ENCODE data around the gene CD164. TPM values are rescaled to one million over a fixed set of nuclear protein-coding genes. Genes with fewer than 3 reads are reported as not detected.
A peak's percentile ranks its signal among the peaks of the same experiment; 100 is the strongest.

Gene CD164
- total RNA-seq, 1 experiment from 2014 or later: 175 TPM

- H3K9ac ChIP-seq (ENCODE audit: low read length): no peak overlapping the region
- no peak overlapping the region for H2AFZ ChIP-seq (ENCODE audit: low read length)
Measured at GRCh38 chr6:109323241-109323640, 59.0 kb downstream of the CD164 start.

GRCh38 chr6:109322825-109323224 is 59.4 kb downstream of the CD164 start:
- DNase-seq: peak; percentile 48
- Histone ChIP-seq H3K4me2 (ENCODE audit: low read depth, low read length, poor library complexity, severe bottlenecking) (no peak overlapping the region), H2AFZ (ENCODE audit: low read length) (0 out of 2 replicates have a peak overlapping the region, but pooled peaks have one; percentile 65), H3K4me1 (ENCODE audit: low read length) (peaks cover 7% of the 10 kb centered on the region), H3K9me3 (ENCODE audit: low read length) (no peaks in the 10 kb centered on the region), H4K20me1 (ENCODE audit: insufficient read depth, low read depth, low read length) (no peaks in the 10 kb centered on the region), H3K27me3 (ENCODE audit: low read length) (no peaks in the 10 kb centered on the region), H3K27ac (ENCODE audit: low read length) (no peak overlapping the region), H3K9ac (ENCODE audit: low read length) (no peak overlapping the region), H3K79me2 (ENCODE audit: low read length) (no peaks in the 10 kb centered on the region), H3K36me3 (ENCODE audit: insufficient read depth, low read length) (no peaks in the 10 kb centered on the region), H3K9me2 (replicated peaks; ENCODE audit: insufficient read depth, low read length) (no peaks in the 10 kb centered on the region), H3K4me3 (ENCODE audit: low read length) (no peak overlapping the region)

More at GRCh38 chr6:109323241-109323640, 59.0 kb downstream of the CD164 start:
- H3K27ac ChIP-seq (ENCODE audit: low read length): no peak overlapping the region
- no peaks in the 10 kb centered on the region for H3K9me3 ChIP-seq (ENCODE audit: low read length)
- no peaks in the 10 kb centered on the region for H4K20me1 ChIP-seq (ENCODE audit: insufficient read depth, low read depth, low read length)
- no peaks in the 10 kb centered on the region for H3K79me2 ChIP-seq (ENCODE audit: low read length)
- H3K4me1 ChIP-seq (ENCODE audit: low read length): peaks cover 7% of the 10 kb centered on the region
- no peaks in the 10 kb centered on the region for H3K27me3 ChIP-seq (ENCODE audit: low read length)
- DNase-seq: no peak
- no peaks in the 10 kb centered on the region for H3K9me2 ChIP-seq (replicated peaks; ENCODE audit: insufficient read depth, low read length)
- no peaks in the 10 kb centered on the region for H3K36me3 ChIP-seq (ENCODE audit: insufficient read depth, low read length)
- no peak overlapping the region for H3K4me3 ChIP-seq (ENCODE audit: low read length)
- no peak overlapping the region for H3K4me2 ChIP-seq (ENCODE audit: low read depth, low read length, poor library complexity, severe bottlenecking)

- H3K27ac ChIP-seq (ENCODE audit: low read length): no peak overlapping the region
- no peaks in the 10 kb centered on the region for H4K20me1 ChIP-seq (ENCODE audit: insufficient read depth, low read depth, low read length)
- peaks cover 7% of the 10 kb centered on the region for H3K4me1 ChIP-seq (ENCODE audit: low read length)
- no peak overlapping the region for H3K9ac ChIP-seq (ENCODE audit: low read length)
- H3K27me3 ChIP-seq (ENCODE audit: low read length): no peaks in the 10 kb centered on the region
- no peak overlapping the region for H2AFZ ChIP-seq (ENCODE audit: low read length)
- no peaks in the 10 kb centered on the region for H3K79me2 ChIP-seq (ENCODE audit: low read length)
- H3K9me2 ChIP-seq (replicated peaks; ENCODE audit: insufficient read depth, low read length): no peaks in the 10 kb centered on the region
- no peak for DNase-seq
- H3K4me2 ChIP-seq (ENCODE audit: low read depth, low read length, poor library complexity, severe bottlenecking): no peak overlapping the region
- H3K36me3 ChIP-seq (ENCODE audit: insufficient read depth, low read length): no peaks in the 10 kb centered on the region
- H3K9me3 ChIP-seq (ENCODE audit: low read length): no peaks in the 10 kb centered on the region
- no peak overlapping the region for H3K4me3 ChIP-seq (ENCODE audit: low read length)
Measured at GRCh38 chr6:109321752-109322151, 60.5 kb downstream of the CD164 start.

- no peak overlapping the region for H3K4me2 ChIP-seq (ENCODE audit: low read depth, low read length, poor library complexity, severe bottlenecking)
- peaks cover 7% of the 10 kb centered on the region for H3K4me1 ChIP-seq (ENCODE audit: low read length)
- no peaks in the 10 kb centered on the region for H3K9me3 ChIP-seq (ENCODE audit: low read length)
- H3K36me3 ChIP-seq (ENCODE audit: insufficient read depth, low read length): no peaks in the 10 kb centered on the region
- H3K27me3 ChIP-seq (ENCODE audit: low read length): no peaks in the 10 kb centered on the region
- H3K79me2 ChIP-seq (ENCODE audit: low read length): no peaks in the 10 kb centered on the region
- H3K9ac ChIP-seq (ENCODE audit: low read length): no peak overlapping the region
- H3K9me2 ChIP-seq (replicated peaks; ENCODE audit: insufficient read depth, low read length): no peaks in the 10 kb centered on the region
- H2AFZ ChIP-seq (ENCODE audit: low read length): no peak overlapping the region
- no peak overlapping the region for H3K4me3 ChIP-seq (ENCODE audit: low read length)
- H3K27ac ChIP-seq (ENCODE audit: low read length): no peak overlapping the region
- no peaks in the 10 kb centered on the region for H4K20me1 ChIP-seq (ENCODE audit: insufficient read depth, low read depth, low read length)
- DNase-seq: no peak
Measured at GRCh38 chr6:109320072-109320471, 62.2 kb downstream of the CD164 start.

GRCh38 chr6:109318328-109318876 is 63.9 kb downstream of the CD164 start:
- Histone ChIP-seq H3K9me2 (replicated peaks; ENCODE audit: insufficient read depth, low read length) (no peaks in the 10 kb centered on the region), H4K20me1 (ENCODE audit: insufficient read depth, low read depth, low read length) (no peaks in the 10 kb centered on the region), H3K4me3 (ENCODE audit: low read length) (no peak overlapping the region), H3K4me1 (ENCODE audit: low read length) (peaks cover 7% of the 10 kb centered on the region), H3K27ac (ENCODE audit: low read length) (no peak overlapping the region), H3K36me3 (ENCODE audit: insufficient read depth, low read length) (no peaks in the 10 kb centered on the region), H2AFZ (ENCODE audit: low read length) (no peak overlapping the region), H3K9ac (ENCODE audit: low read length) (no peak overlapping the region), H3K9me3 (ENCODE audit: low read length) (no peaks in the 10 kb centered on the region), H3K27me3 (ENCODE audit: low read length) (no peaks in the 10 kb centered on the region), H3K4me2 (ENCODE audit: low read depth, low read length, poor library complexity, severe bottlenecking) (no peak overlapping the region), H3K79me2 (ENCODE audit: low read length) (no peaks in the 10 kb centered on the region)
- no peak for DNase-seq

GRCh38 chr6:109316909-109317308 is 65.4 kb downstream of the CD164 start:
- Histone ChIP-seq H3K9me2 (replicated peaks; ENCODE audit: insufficient read depth, low read length) (no peaks in the 10 kb centered on the region), H3K4me2 (ENCODE audit: low read depth, low read length, poor library complexity, severe bottlenecking) (no peak overlapping the region), H3K9ac (ENCODE audit: low read length) (no peak overlapping the region), H3K27ac (ENCODE audit: low read length) (no peak overlapping the region), H3K36me3 (ENCODE audit: insufficient read depth, low read length) (no peaks in the 10 kb centered on the region), H3K27me3 (ENCODE audit: low read length) (no peaks in the 10 kb centered on the region), H3K4me1 (ENCODE audit: low read length) (no peaks in the 10 kb centered on the region), H3K9me3 (ENCODE audit: low read length) (no peaks in the 10 kb centered on the region), H4K20me1 (ENCODE audit: insufficient read depth, low read depth, low read length) (no peaks in the 10 kb centered on the region), H3K79me2 (ENCODE audit: low read length) (no peaks in the 10 kb centered on the region), H3K4me3 (ENCODE audit: low read length) (no peak overlapping the region), H2AFZ (ENCODE audit: low read length) (no peak overlapping the region)
- DNase-seq: no peak

Other genes with a start within 250 kb of the CD164 start
- 0.54 TPM in 1 of 2 replicates, not detected in the other for gene PPIL6, start 58.2 kb upstream of the CD164 start, total RNA-seq (2014; rRNA removed; shearing (Covaris generic); ENCODE audit: low replicate concordance)
- gene SMPD2, start 58.3 kb upstream of the CD164 start, total RNA-seq (2014; rRNA removed; shearing (Covaris generic); ENCODE audit: low replicate concordance): 14.1 and 19.4 TPM in 2 replicates
- gene MICAL1, start 73.3 kb upstream of the CD164 start, total RNA-seq (2014; rRNA removed; shearing (Covaris generic); ENCODE audit: low replicate concordance): 59.4 and 71.6 TPM in 2 replicates
- gene ZBTB24, start 100.8 kb upstream of the CD164 start, total RNA-seq (2014; rRNA removed; shearing (Covaris generic); ENCODE audit: low replicate concordance): 10.4 and 18.5 TPM in 2 replicates